A549 (cell line): ENCODE measurements around the gene DPY30.

Experiments
- ESRRA ChIP-seq: fragments of 150-350 bp; IDR thresholded peaks from 2 replicates; pipeline ENCODE4 v1.6.1; 2014; ENCODE audit warnings: mild to moderate bottlenecking, low read length, borderline replicate concordance
- JUN ChIP-seq, 2 experiments: fragments of >200 bp; sonication (Bioruptor Twin); formaldehyde crosslinking; IDR thresholded peaks; 2 replicates in 1 of 2; 3 replicates in 1 of 2; pipeline ENCODE4 v1.6.1; 2016 to 2017

GRCh38 chr2:31987454-31988220 is 52.0 kb downstream of the DPY30 start:
- TF ChIP-seq JUN (IDR thresholded peaks at IDR 0.05) = no peak
- TF ChIP-seq ESRRA = no peak
